ENCODE data around the gene PRRT3.

PRRT3 gene

DNA sequence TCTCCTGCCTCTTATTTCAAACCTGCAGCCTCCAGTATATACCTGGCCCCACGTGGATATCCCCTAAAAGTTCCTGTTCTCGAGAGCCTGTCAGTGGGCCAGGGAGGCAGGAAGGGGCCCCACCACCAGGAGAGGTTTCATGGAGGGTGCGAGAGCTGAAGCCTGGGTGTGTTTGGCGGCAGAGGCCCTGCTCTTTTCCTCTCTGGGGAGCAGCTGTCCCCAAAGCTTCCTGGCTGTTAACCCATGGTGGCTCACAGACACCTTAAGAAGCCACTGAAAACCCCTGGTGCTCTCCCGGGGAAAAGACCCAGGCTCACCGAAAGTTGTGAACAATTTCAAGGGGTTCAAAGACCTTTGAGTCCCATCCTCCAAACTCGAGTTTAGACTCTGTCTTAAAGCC is 1.1 kb downstream of the PRRT3 start:
- no peak for DNase-seq
- Histone ChIP-seq H3K4me3 (ENCODE audit: low read depth, low read length) (no peak overlapping the region), H3K27me3 (replicated peaks) (no peaks in the 10 kb centered on the region), H3K27ac (no peak overlapping the region), H3K36me3 (replicated peaks) (no peaks in the 10 kb centered on the region)
- TF ChIP-seq, protein P1, sequence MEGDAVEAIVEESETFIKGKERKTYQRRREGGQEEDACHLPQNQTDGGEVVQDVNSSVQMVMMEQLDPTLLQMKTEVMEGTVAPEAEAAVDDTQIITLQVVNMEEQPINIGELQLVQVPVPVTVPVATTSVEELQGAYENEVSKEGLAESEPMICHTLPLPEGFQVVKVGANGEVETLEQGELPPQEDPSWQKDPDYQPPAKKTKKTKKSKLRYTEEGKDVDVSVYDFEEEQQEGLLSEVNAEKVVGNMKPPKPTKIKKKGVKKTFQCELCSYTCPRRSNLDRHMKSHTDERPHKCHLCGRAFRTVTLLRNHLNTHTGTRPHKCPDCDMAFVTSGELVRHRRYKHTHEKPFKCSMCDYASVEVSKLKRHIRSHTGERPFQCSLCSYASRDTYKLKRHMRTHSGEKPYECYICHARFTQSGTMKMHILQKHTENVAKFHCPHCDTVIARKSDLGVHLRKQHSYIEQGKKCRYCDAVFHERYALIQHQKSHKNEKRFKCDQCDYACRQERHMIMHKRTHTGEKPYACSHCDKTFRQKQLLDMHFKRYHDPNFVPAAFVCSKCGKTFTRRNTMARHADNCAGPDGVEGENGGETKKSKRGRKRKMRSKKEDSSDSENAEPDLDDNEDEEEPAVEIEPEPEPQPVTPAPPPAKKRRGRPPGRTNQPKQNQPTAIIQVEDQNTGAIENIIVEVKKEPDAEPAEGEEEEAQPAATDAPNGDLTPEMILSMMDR (IDR thresholded peaks at IDR 0.05; ENCODE audit: low read depth, low read length, missing control alignments), result no peak
- in situ Hi-C loops (cut with HindIII; ENCODE audit: low pct_ligation_motif_present, low sequenced_read_pairs), result no loop called here

DNA sequence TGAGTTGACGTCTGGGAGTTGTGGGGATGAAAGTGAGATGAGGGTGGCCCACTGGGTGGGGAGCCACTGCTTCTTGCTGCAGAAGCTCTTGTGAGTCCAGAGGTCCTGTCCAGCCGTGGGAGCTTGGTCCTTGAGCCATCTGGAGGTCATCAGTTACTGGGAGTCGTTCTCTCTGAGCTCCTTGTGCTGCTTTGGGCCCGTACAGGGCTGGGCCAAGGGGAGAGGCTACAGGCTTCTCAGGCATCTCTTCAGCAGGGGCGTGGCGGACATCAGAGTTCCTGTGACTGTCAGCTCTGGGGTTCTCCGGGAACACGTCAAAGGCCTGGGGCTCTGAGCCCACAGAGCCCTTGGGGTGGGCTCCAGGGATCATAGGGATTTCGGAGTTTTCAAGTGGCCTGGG is 2.6 kb downstream of the PRRT3 start:
- no peak for DNase-seq
- H3K4me3 ChIP-seq (ENCODE audit: low read depth, low read length), result no peak overlapping the region

DNA sequence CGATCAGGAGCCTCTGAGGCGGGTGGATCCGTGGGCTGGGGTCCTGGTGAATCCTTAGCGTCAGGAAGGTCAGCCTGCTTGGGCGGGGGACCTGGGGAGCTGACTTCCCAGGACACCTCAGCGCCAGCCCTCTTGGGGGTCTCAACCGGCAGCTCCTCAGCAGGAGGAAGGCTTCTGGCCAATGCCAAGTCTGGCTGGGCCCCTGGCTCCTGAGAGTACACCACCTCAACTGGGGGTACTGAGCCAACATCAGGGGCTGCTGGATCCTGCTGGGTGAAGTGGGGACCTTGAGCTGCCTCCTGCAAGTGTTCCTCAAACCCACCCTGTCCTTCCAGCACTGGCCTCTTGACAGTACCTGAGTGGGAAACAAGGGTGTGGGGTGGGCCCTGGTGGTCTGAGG is 3.1 kb downstream of the PRRT3 start:
- Histone ChIP-seq H3K27ac (no peak overlapping the region), H3K4me3 (ENCODE audit: low read depth, low read length) (no peak overlapping the region), H3K27me3 (replicated peaks) (no peaks in the 10 kb centered on the region), H3K36me3 (replicated peaks) (peaks cover 3% of the 10 kb centered on the region)
- in situ Hi-C loops (cut with HindIII; ENCODE audit: low pct_ligation_motif_present, low sequenced_read_pairs), result no loop called here
- no peak for DNase-seq
- TF ChIP-seq, protein P1 (IDR thresholded peaks at IDR 0.05; ENCODE audit: low read depth, low read length, missing control alignments), result no peak

More for the DNA sequence above, 2.6 kb downstream of the PRRT3 start:
- TF ChIP-seq, protein P1 (IDR thresholded peaks at IDR 0.05; ENCODE audit: low read depth, low read length, missing control alignments), result no peak
- Histone ChIP-seq H3K27me3 (replicated peaks) (no peaks in the 10 kb centered on the region), H3K36me3 (replicated peaks) (peaks cover 3% of the 10 kb centered on the region), H3K27ac (no peak overlapping the region)
- in situ Hi-C loops (cut with HindIII; ENCODE audit: low pct_ligation_motif_present, low sequenced_read_pairs), result no loop called here

DNA sequence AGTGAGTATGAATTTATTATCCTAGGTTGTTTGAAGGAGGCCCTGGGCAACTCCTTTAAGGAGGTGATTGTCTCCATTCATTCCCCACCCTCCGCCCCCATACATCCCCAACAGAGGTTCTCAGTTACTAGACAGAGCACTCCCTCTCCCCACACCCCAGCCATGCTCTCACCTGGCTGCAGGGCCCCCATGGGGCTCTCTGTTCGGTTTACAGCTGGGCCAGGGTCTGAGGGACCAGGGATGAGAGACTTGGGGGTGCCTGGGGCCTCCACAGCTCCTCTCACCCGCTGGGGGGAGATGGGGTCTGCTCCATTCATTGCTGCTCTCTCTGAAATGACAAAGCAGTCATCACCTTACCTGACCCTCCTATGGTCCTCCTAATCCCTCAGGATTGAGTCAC is 3.6 kb downstream of the PRRT3 start:
- DNase-seq, result no peak
- H3K27ac ChIP-seq, result no peak overlapping the region
- TF ChIP-seq, protein P1 (IDR thresholded peaks at IDR 0.05; ENCODE audit: low read depth, low read length, missing control alignments), result no peak
- no peaks in the 10 kb centered on the region for H3K27me3 ChIP-seq (replicated peaks)
- in situ Hi-C loops (cut with HindIII; ENCODE audit: low pct_ligation_motif_present, low sequenced_read_pairs), result no loop called here
- peaks cover 3% of the 10 kb centered on the region for H3K36me3 ChIP-seq (replicated peaks)
- H3K4me3 ChIP-seq (ENCODE audit: low read depth, low read length), result no peak overlapping the region

DNA sequence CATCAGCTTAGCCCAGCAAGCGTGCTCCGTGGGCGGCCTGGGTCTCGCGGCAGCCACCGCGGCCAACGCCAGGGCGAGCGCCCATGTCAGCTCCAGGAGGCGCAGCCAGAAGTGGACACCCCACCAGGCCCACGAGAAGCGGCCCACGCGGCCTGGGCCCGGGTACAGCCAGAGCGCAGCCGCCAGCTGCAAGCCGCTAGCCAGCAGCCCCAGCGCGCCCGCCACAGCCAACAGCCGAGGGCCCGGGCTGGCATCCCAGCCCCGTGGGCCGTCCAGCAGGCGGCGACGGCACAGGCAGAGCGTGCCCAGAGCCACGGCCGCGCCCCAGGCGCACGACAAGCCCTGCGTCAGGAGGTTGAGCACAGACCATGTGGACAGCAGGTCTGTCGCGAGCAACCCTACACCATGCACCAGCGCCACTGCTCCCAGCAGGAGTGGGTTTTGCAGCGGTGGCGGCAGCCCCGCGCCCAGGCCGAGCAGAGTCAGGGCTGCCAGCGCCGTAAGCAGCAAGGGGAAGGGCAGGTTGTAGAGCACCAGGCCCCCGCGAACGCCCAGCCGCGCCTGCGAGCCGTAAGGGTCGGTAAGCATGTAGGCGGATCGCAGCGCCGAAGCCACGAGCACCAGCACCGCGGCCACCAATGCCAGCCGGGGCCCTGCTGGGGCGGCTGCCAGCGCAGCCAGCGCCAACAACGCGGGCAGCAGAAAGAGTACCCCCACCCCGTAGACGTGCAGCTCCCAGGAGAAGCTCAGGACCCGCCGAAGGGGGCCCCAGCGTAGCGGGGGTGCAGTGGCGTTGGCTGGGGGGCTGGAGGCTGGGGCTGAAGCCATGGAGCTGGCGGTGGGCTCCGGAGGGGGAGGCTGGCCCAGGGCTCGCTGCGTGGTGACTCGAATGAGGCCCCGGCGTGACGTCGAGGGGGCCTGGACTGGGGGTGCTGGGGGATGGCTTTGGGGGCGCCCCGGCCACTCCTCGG is 4.9 kb downstream of the PRRT3 start:
- DNase-seq, result peak; percentile 38
- Histone ChIP-seq H3K36me3 (replicated peaks) (peaks cover 7% of the 10 kb centered on the region), H3K4me3 (ENCODE audit: low read depth, low read length) (peak overlapping the region; percentile 73), H3K27me3 (replicated peaks) (no peaks in the 10 kb centered on the region), H3K27ac (no peak overlapping the region)
- in situ Hi-C loops (cut with HindIII; ENCODE audit: low pct_ligation_motif_present, low sequenced_read_pairs), result no loop called here
- TF ChIP-seq, protein P1 (IDR thresholded peaks at IDR 0.05; ENCODE audit: low read depth, low read length, missing control alignments), result peak; percentile 54
